ENCODE results near the gene ABHD17C.

- TF ChIP-seq POLR2AphosphoS5 (IDR thresholded peaks at IDR 0.05) (no peak), CTCF (IDR thresholded peaks at IDR 0.05) (no peak), POLR2A (IDR thresholded peaks at IDR 0.05) (no peak)
Measured at GRCh38 chr15:80739919-80740318, 44.8 kb downstream of the ABHD17C start.

Data from transverse colon (tissue), 4 donors.